Gastroesophageal sphincter (tissue), 3 donors: Measurements from ENCODE around the gene DGKZ.

Source experiments
- CTCF ChIP-seq, 4 experiments: fragments of 200-600 bp in 2 of 4; fragments of 450-650 bp in 2 of 4; sonication (generic) in 1 of 4; IDR thresholded peaks; one replicate each; pipeline ENCODE4 v1.5.1; 2017 to 2019; ENCODE audit warnings: antibody characterized with exemption in 4 of 4, mild to moderate bottlenecking in 2 of 4, moderate library complexity in 2 of 4
- EP300 ChIP-seq: sonication (generic); formaldehyde crosslinking; IDR thresholded peaks from one replicate; pipeline ENCODE4 v1.6.1; 2017; ENCODE audit warnings: antibody characterized with exemption, mild to moderate bottlenecking
- POLR2A ChIP-seq, 2 donors: fragments of 450-650 bp; IDR thresholded peaks; one replicate each; pipeline ENCODE4 v1.6.1; 2017; ENCODE audit warnings: antibody characterized with exemption in 2 of 2, mild to moderate bottlenecking in 2 of 2, moderate library complexity in 1 of 2

- no peak for TF ChIP-seq POLR2A (IDR thresholded peaks at IDR 0.05)
- TF ChIP-seq CTCF (IDR thresholded peaks at IDR 0.05) = no peak
- TF ChIP-seq EP300 = no peak
Measured at GRCh38 chr11:46343520-46343919, 3.7 kb upstream of the DGKZ start.
